Upper lobe of left lung (tissue), 6 donors: ENCODE measurements around the gene CDH10. TPM values are rescaled to one million over a fixed set of nuclear protein-coding genes. Genes with fewer than 3 reads are reported as not detected.

ENCODE experiments used
- ATAC-seq, 2 donors: fragments of 200-7000 bp; cut with Tn5 transposase; one replicate each; pipeline ENCODE4 v1.9.1; 2022; ENCODE audit warnings: mild to moderate bottlenecking in 2 of 2, moderate library complexity in 2 of 2; ENCODE audit not compliant: low FRiP score in 2 of 2
- DNase-seq, 2 donors: peaks; one replicate each; pipeline ENCODE4 v3.0.0-alpha.2; 2019 to 2020
- H3K27ac ChIP-seq, 4 donors: fragments of 200-600 bp; sonication (generic); one replicate each; pipeline ENCODE4 v1.5.1; 2016 to 2019
- H3K27me3 ChIP-seq, 4 donors: fragments of 200-600 bp; sonication (generic); one replicate each; pipeline ENCODE4 v1.5.1; 2017 to 2019
- H3K36me3 ChIP-seq, 4 donors: fragments of 200-600 bp; sonication (generic); one replicate each; pipeline ENCODE4 v1.5.1; 2016 to 2019
- H3K4me1 ChIP-seq, 4 donors: fragments of 200-600 bp; sonication (generic); one replicate each; pipeline ENCODE4 v1.5.1; 2018 to 2019
- H3K4me3 ChIP-seq, 4 donors: fragments of 200-600 bp; sonication (generic); one replicate each; pipeline ENCODE4 v1.5.1; 2017 to 2019; ENCODE audit warnings: mild to moderate bottlenecking in 2 of 4, moderate library complexity in 1 of 4
- H3K9me3 ChIP-seq, 4 donors: fragments of 200-600 bp; sonication (generic); one replicate each; pipeline ENCODE4 v1.5.1; 2018 to 2019
- CTCF ChIP-seq, 6 experiments: fragments of 450-650 bp in 4 of 6; fragments of 200-600 bp in 2 of 6; sonication (generic) in 2 of 6; IDR thresholded peaks; one replicate each; pipeline ENCODE4 v1.5.1; 2016 to 2019; ENCODE audit warnings: antibody characterized with exemption in 6 of 6
- EP300 ChIP-seq, 4 donors: sonication (generic); formaldehyde crosslinking; IDR thresholded peaks; one replicate each; pipeline ENCODE4 v1.5.1; 2017; ENCODE audit warnings: antibody characterized with exemption in 4 of 4, control low read depth in 2 of 4
- POLR2A ChIP-seq, 4 donors: fragments of 450-650 bp; IDR thresholded peaks; one replicate each; pipeline ENCODE4 v1.5.1; 2016 to 2017; ENCODE audit warnings: antibody characterized with exemption in 4 of 4, mild to moderate bottlenecking in 2 of 4
- POLR2AphosphoS5 ChIP-seq, 2 donors: sonication (generic); formaldehyde crosslinking; IDR thresholded peaks; one replicate each; pipeline ENCODE4 v1.5.1; 2017; ENCODE audit warnings: antibody characterized with exemption in 2 of 2
- WGBS, 2 donors: methylation state at CpG; one replicate each; pipeline ENCODE4 v1.1.5; 2017 to 2018; 5-methylcytosine and 5-hydroxymethylcytosine counted together
- total RNA-seq, 6 donors: library from RNA; depleted of rRNA in 4 of 6; stranded (reverse); fragments of >200 nt in 4 of 6; gene quantifications; one replicate each; pipeline versions ENCODE4 v1.1.0 to v1.2.1, GENCODE V29; 2016 to 2021
- donor health status: DM: no; HTN: no; CAD: no; lungs with moderate emphysema.
- donor health status: DM: no; HTN: yes; CAD: no; lungs with severe emphysema.

The CDH10 gene
- total RNA-seq, 6 donors from 2014 or later: 0.26 to 0.78 (median 0.52) TPM; not detected in 2

GRCh38 chr5:24615159-24615558 is 29.6 kb downstream of the CDH10 start:
- Histone ChIP-seq H3K4me3 (no peak overlapping the region), H3K27ac (no peak overlapping the region), H3K36me3 (no peaks in the 10 kb centered on the region), H3K9me3 (no peaks in the 10 kb centered on the region), H3K27me3 (no peaks in the 10 kb centered on the region), H3K4me1 (no peaks in the 10 kb centered on the region)
- TF ChIP-seq CTCF (IDR thresholded peaks at IDR 0.05) (no peak), POLR2AphosphoS5 (IDR thresholded peaks at IDR 0.05) (no peak), POLR2A (IDR thresholded peaks at IDR 0.05) (no peak), EP300 (IDR thresholded peaks at IDR 0.05) (no peak)
- ATAC-seq: no peak
- no peak for DNase-seq
- 42 to 43% methylated on average over 4 of the region's 4 CpGs for WGBS, 2 donors

GRCh38 chr5:24609706-24610105 is 35.1 kb downstream of the CDH10 start:
- ATAC-seq (no peak), DNase-seq (no peak)
- Histone ChIP-seq H3K9me3 (no peaks in the 10 kb centered on the region), H3K27ac (no peak overlapping the region), H3K36me3 (no peaks in the 10 kb centered on the region), H3K27me3 (no peaks in the 10 kb centered on the region), H3K4me3 (no peak overlapping the region), H3K4me1 (no peaks in the 10 kb centered on the region)
- WGBS, 2 donors: 93 to 95% methylated on average over 14 of the region's 14 CpGs
- TF ChIP-seq POLR2A (IDR thresholded peaks at IDR 0.05) (no peak), EP300 (IDR thresholded peaks at IDR 0.05) (no peak), CTCF (IDR thresholded peaks at IDR 0.05) (no peak), POLR2AphosphoS5 (IDR thresholded peaks at IDR 0.05) (no peak)

GRCh38 chr5:24606971-24607370 is 37.8 kb downstream of the CDH10 start:
- H3K27ac ChIP-seq: no peak overlapping the region
- no peaks in the 10 kb centered on the region for H3K36me3 ChIP-seq
- WGBS, 2 donors: 53 to 80% methylated on average over 3 of the region's 3 CpGs
- no peak overlapping the region for H3K4me3 ChIP-seq
- no peak for TF ChIP-seq CTCF (IDR thresholded peaks at IDR 0.05)
- no peak for TF ChIP-seq EP300 (IDR thresholded peaks at IDR 0.05)
- no peak for TF ChIP-seq POLR2AphosphoS5 (IDR thresholded peaks at IDR 0.05)
- TF ChIP-seq POLR2A (IDR thresholded peaks at IDR 0.05): no peak
- H3K27me3 ChIP-seq: no peaks in the 10 kb centered on the region
- ATAC-seq: no peak
- H3K9me3 ChIP-seq: no peaks in the 10 kb centered on the region
- H3K4me1 ChIP-seq: no peaks in the 10 kb centered on the region
- no peak for DNase-seq

GRCh38 chr5:24602188-24602587 is 42.6 kb downstream of the CDH10 start:
- 34 to 40% methylated on average over 2 of the region's 2 CpGs for WGBS, 2 donors
- Histone ChIP-seq H3K27ac (no peak overlapping the region), H3K27me3 (no peaks in the 10 kb centered on the region), H3K4me1 (no peaks in the 10 kb centered on the region), H3K9me3 (no peaks in the 10 kb centered on the region), H3K36me3 (no peaks in the 10 kb centered on the region), H3K4me3 (no peak overlapping the region)
- ATAC-seq (no peak), DNase-seq (no peak)
- no peak for TF ChIP-seq EP300 (IDR thresholded peaks at IDR 0.05)
- TF ChIP-seq CTCF (IDR thresholded peaks at IDR 0.05): no peak
- no peak for TF ChIP-seq POLR2A (IDR thresholded peaks at IDR 0.05)
- TF ChIP-seq POLR2AphosphoS5 (IDR thresholded peaks at IDR 0.05): no peak

- no peak overlapping the region for H3K27ac ChIP-seq
- no peaks in the 10 kb centered on the region for H3K36me3 ChIP-seq
- H3K4me1 ChIP-seq: no peaks in the 10 kb centered on the region
- TF ChIP-seq EP300 (IDR thresholded peaks at IDR 0.05): no peak
- no peak for TF ChIP-seq POLR2A (IDR thresholded peaks at IDR 0.05)
- TF ChIP-seq POLR2AphosphoS5 (IDR thresholded peaks at IDR 0.05): no peak
- TF ChIP-seq CTCF (IDR thresholded peaks at IDR 0.05): no peak
- WGBS, 2 donors: 50 to 55% methylated on average over 1 of the region's 1 CpG
- DNase-seq (no peak), ATAC-seq (no peak)
- no peak overlapping the region for H3K4me3 ChIP-seq
- no peaks in the 10 kb centered on the region for H3K27me3 ChIP-seq
- H3K9me3 ChIP-seq: no peaks in the 10 kb centered on the region
Observed at GRCh38 chr5:24598956-24599355, 45.8 kb downstream of the CDH10 start.
